ENCODE measurements around the gene ZFP1.
"Not testable (repeated sequence)": the region's sequence is repeated elsewhere in the genome, so short reads cannot be mapped to it uniquely, and the experiment has no call there.

The ZFP1 gene

GRCh38 chr16:75209944-75210343, 61.6 kb downstream of the ZFP1 start:
- no peak overlapping the region for H3K4me3 Mint-ChIP-seq
- H3K36me3 Mint-ChIP-seq (ENCODE audit: low read depth): no peaks in the 10 kb centered on the region
- H3K27me3 Mint-ChIP-seq (ENCODE audit: low read depth): no peaks in the 10 kb centered on the region

GRCh38 chr16:75211286-75211685, 63.0 kb downstream of the ZFP1 start:
- H3K4me3 Mint-ChIP-seq, H3K9me3 Mint-ChIP-seq: not testable (repeated sequence)

More at GRCh38 chr16:75209944-75210343, 61.6 kb downstream of the ZFP1 start:
- no peak overlapping the region for H3K27ac Mint-ChIP-seq
- H3K4me1 Mint-ChIP-seq (ENCODE audit: low read depth): no peaks in the 10 kb centered on the region
- no peaks in the 10 kb centered on the region for H3K9me3 Mint-ChIP-seq

GRCh38 chr16:75216127-75216526, 67.8 kb downstream of the ZFP1 start:
- Mint-ChIP-seq H3K4me1 (ENCODE audit: low read depth) (peaks cover 5% of the 10 kb centered on the region), H3K9me3 (no peaks in the 10 kb centered on the region), H3K4me3 (no peak overlapping the region), H3K27ac (no peak overlapping the region), H3K27me3 (ENCODE audit: low read depth) (no peaks in the 10 kb centered on the region), H3K36me3 (ENCODE audit: low read depth) (no peaks in the 10 kb centered on the region)

More at GRCh38 chr16:75211286-75211685, 63.0 kb downstream of the ZFP1 start:
- not testable (repeated sequence) for H3K36me3 Mint-ChIP-seq (ENCODE audit: low read depth); H3K27ac Mint-ChIP-seq; H3K4me1 Mint-ChIP-seq (ENCODE audit: low read depth); H3K27me3 Mint-ChIP-seq (ENCODE audit: low read depth)

- H3K36me3 Mint-ChIP-seq (ENCODE audit: low read depth): no peaks in the 10 kb centered on the region
- H3K4me1 Mint-ChIP-seq (ENCODE audit: low read depth): peaks cover 5% of the 10 kb centered on the region
- H3K9me3 Mint-ChIP-seq: no peaks in the 10 kb centered on the region
- H3K27ac Mint-ChIP-seq: no peak overlapping the region
- H3K4me3 Mint-ChIP-seq: no peak overlapping the region
- no peaks in the 10 kb centered on the region for H3K27me3 Mint-ChIP-seq (ENCODE audit: low read depth)
Observed at GRCh38 chr16:75216576-75216975, 68.3 kb downstream of the ZFP1 start.

GRCh38 chr16:75217389-75217851, 69.1 kb downstream of the ZFP1 start:
- H3K4me3 Mint-ChIP-seq: no peak overlapping the region
- H3K9me3 Mint-ChIP-seq: no peaks in the 10 kb centered on the region

GRCh38 chr16:75218256-75219076, 70.1 kb downstream of the ZFP1 start, which contains the start of gene CTRB1:
TSS of gene CTRB1 (plus strand) at chr16:75218988. CDS start at chr16:75219008, 20 bp downstream.
- Mint-ChIP-seq H3K4me1 (ENCODE audit: low read depth) (peaks cover 5% of the 10 kb centered on the region), H3K9me3 (no peaks in the 10 kb centered on the region), H3K27ac (peak within 1 kb of the TSS; percentile 54), H3K4me3 (peak within 1 kb of the TSS; percentile 59), H3K27me3 (ENCODE audit: low read depth) (no peaks in the 10 kb centered on the region), H3K36me3 (ENCODE audit: low read depth) (no peaks in the 10 kb centered on the region)

More at GRCh38 chr16:75217389-75217851, 69.1 kb downstream of the ZFP1 start:
- peaks cover 5% of the 10 kb centered on the region for H3K4me1 Mint-ChIP-seq (ENCODE audit: low read depth)
- no peaks in the 10 kb centered on the region for H3K27me3 Mint-ChIP-seq (ENCODE audit: low read depth)
- no peaks in the 10 kb centered on the region for H3K36me3 Mint-ChIP-seq (ENCODE audit: low read depth)
- no peak overlapping the region for H3K27ac Mint-ChIP-seq

- Mint-ChIP-seq H3K27me3 (ENCODE audit: low read depth) (no peaks in the 10 kb centered on the region), H3K27ac (peak overlapping the region; percentile 31)
Observed at GRCh38 chr16:75219088-75219487, 70.8 kb downstream of the ZFP1 start.

GRCh38 chr16:75219838-75220237, 71.5 kb downstream of the ZFP1 start:
- H3K36me3 Mint-ChIP-seq (ENCODE audit: low read depth): no peaks in the 10 kb centered on the region
- H3K27me3 Mint-ChIP-seq (ENCODE audit: low read depth): no peaks in the 10 kb centered on the region
- H3K4me1 Mint-ChIP-seq (ENCODE audit: low read depth): peaks cover 5% of the 10 kb centered on the region
- H3K4me3 Mint-ChIP-seq: peak overlapping the region; percentile 59
- no peaks in the 10 kb centered on the region for H3K9me3 Mint-ChIP-seq
- H3K27ac Mint-ChIP-seq: peak overlapping the region; percentile 54

More at GRCh38 chr16:75219088-75219487, 70.8 kb downstream of the ZFP1 start:
- Mint-ChIP-seq H3K36me3 (ENCODE audit: low read depth) (no peaks in the 10 kb centered on the region), H3K9me3 (no peaks in the 10 kb centered on the region), H3K4me1 (ENCODE audit: low read depth) (peaks cover 5% of the 10 kb centered on the region), H3K4me3 (no peak overlapping the region)
